ENCODE results near the gene SPSB4.
"Not testable (repeated sequence)": the region's sequence is repeated elsewhere in the genome, so short reads cannot be mapped to it uniquely, and the experiment has no call there.

GRCh38 chr3:141117982-141118381 is 66.8 kb downstream of the SPSB4 start:
- TF ChIP-seq, protein P1, sequence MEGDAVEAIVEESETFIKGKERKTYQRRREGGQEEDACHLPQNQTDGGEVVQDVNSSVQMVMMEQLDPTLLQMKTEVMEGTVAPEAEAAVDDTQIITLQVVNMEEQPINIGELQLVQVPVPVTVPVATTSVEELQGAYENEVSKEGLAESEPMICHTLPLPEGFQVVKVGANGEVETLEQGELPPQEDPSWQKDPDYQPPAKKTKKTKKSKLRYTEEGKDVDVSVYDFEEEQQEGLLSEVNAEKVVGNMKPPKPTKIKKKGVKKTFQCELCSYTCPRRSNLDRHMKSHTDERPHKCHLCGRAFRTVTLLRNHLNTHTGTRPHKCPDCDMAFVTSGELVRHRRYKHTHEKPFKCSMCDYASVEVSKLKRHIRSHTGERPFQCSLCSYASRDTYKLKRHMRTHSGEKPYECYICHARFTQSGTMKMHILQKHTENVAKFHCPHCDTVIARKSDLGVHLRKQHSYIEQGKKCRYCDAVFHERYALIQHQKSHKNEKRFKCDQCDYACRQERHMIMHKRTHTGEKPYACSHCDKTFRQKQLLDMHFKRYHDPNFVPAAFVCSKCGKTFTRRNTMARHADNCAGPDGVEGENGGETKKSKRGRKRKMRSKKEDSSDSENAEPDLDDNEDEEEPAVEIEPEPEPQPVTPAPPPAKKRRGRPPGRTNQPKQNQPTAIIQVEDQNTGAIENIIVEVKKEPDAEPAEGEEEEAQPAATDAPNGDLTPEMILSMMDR (IDR thresholded peaks at IDR 0.05): not testable (repeated sequence)
- TF ChIP-seq POLR2A (IDR thresholded peaks at IDR 0.05): not testable (repeated sequence)

Measured in ovary (tissue), 3 donors.